ENCODE data around the gene SEMA3D. TPM values are rescaled to one million over a fixed set of nuclear protein-coding genes. Genes with fewer than 3 reads are reported as not detected.

Gene SEMA3D
- total and polyA plus RNA-seq, 9 of the 15 experiments (the other 6 are each of a cell fraction or from before 2014, with no cell fraction given): 0.01 to 0.10 (median 0.04) TPM; not detected in 1

DNA sequence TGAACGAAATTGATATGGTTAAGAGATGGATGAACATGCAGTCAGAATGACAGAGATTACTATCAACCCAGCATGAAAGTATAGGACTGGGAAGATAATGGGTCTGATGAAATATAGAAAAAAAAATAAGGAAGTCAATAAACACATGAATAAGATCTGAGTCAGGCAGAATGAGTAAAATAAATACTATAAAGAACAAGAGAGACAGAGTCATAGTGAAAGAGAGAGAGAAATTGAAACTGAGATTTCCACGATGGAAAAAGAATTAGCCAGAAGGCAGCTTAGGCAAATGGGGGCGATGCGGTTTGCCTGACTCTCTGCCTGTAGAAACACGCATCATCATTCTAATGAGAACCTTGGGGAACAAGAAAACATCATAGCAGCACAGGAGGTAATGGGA is 26.6 kb downstream of the SEMA3D start (continued):
- TF ChIP-seq, protein P1, sequence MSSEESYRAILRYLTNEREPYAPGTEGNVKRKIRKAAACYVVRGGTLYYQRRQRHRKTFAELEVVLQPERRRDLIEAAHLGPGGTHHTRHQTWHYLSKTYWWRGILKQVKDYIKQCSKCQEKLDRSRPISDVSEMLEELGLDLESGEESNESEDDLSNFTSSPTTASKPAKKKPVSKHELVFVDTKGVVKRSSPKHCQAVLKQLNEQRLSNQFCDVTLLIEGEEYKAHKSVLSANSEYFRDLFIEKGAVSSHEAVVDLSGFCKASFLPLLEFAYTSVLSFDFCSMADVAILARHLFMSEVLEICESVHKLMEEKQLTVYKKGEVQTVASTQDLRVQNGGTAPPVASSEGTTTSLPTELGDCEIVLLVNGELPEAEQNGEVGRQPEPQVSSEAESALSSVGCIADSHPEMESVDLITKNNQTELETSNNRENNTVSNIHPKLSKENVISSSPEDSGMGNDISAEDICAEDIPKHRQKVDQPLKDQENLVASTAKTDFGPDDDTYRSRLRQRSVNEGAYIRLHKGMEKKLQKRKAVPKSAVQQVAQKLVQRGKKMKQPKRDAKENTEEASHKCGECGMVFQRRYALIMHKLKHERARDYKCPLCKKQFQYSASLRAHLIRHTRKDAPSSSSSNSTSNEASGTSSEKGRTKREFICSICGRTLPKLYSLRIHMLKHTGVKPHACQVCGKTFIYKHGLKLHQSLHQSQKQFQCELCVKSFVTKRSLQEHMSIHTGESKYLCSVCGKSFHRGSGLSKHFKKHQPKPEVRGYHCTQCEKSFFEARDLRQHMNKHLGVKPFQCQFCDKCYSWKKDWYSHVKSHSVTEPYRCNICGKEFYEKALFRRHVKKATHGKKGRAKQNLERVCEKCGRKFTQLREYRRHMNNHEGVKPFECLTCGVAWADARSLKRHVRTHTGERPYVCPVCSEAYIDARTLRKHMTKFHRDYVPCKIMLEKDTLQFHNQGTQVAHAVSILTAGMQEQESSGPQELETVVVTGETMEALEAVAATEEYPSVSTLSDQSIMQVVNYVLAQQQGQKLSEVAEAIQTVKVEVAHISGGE (CRISPR knock-in tag; IDR thresholded peaks at IDR 0.05): no peak
- TF ChIP-seq ZZZ3 (IDR thresholded peaks at IDR 0.05) (no peak), CBFA2T2 (conservative IDR thresholded peaks at IDR 0.05) (no peak)

DNA sequence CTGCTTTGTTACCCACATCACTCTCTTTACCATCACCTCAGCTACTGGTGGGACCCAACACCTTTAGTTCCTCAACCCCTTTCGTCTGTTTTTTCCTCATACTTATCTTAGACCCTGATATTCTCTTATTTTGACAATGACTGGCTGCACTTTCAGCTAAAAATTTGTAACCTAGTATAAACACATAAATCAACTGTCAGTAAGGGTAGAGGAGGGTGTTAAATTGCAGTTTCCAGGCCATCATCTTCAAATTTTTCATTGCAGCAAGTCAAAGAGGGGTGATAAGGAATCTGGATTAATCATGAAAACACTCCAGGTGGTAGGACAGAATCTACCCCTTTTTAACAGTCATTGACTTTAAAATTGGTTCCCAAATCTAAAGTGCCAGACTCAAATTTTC is 27.9 kb downstream of the SEMA3D start:
- 0% methylated on average over 1 of the region's 1 CpG for WGBS (ENCODE audit: insufficient coverage, low coverage, missing lambda C conversion rate)
- intact Hi-C loops (cut with micrococcal nuclease): no loop called here
- POLR2A ChIA-PET: no interaction called here
- no peak for TF ChIP-seq NEUROD1 (IDR thresholded peaks at IDR 0.05; ENCODE audit: borderline replicate concordance, low read depth, low read length, partially characterized antibody)
- TF ChIP-seq, protein P2, sequence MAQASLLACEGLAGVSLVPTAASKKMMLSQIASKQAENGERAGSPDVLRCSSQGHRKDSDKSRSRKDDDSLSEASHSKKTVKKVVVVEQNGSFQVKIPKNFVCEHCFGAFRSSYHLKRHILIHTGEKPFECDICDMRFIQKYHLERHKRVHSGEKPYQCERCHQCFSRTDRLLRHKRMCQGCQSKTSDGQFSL (CRISPR knock-in tag; IDR thresholded peaks at IDR 0.05): no peak
- TF ChIP-seq, protein P2 (tag; IDR thresholded peaks at IDR 0.05): no peak
- TF ChIP-seq, protein P3, sequence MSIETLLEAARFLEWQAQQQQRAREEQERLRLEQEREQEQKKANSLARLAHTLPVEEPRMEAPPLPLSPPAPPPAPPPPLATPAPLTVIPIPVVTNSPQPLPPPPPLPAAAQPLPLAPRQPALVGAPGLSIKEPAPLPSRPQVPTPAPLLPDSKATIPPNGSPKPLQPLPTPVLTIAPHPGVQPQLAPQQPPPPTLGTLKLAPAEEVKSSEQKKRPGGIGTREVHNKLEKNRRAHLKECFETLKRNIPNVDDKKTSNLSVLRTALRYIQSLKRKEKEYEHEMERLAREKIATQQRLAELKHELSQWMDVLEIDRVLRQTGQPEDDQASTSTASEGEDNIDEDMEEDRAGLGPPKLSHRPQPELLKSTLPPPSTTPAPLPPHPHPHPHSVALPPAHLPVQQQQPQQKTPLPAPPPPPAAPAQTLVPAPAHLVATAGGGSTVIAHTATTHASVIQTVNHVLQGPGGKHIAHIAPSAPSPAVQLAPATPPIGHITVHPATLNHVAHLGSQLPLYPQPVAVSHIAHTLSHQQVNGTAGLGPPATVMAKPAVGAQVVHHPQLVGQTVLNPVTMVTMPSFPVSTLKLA (conservative IDR thresholded peaks at IDR 0.05): no peak
- TF ChIP-seq, protein P4, sequence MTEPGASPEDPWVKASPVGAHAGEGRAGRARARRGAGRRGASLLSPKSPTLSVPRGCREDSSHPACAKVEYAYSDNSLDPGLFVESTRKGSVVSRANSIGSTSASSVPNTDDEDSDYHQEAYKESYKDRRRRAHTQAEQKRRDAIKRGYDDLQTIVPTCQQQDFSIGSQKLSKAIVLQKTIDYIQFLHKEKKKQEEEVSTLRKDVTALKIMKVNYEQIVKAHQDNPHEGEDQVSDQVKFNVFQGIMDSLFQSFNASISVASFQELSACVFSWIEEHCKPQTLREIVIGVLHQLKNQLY (CRISPR knock-in tag; conservative IDR thresholded peaks at IDR 0.05): no peak
- TF ChIP-seq ZNF282 (CRISPR knock-in tag; IDR thresholded peaks at IDR 0.05): no peak
- no peak for TF ChIP-seq SRSF7 (optimal IDR thresholded peaks at IDR 0.05; ENCODE audit: low read depth, low read length)
- no peak for TF ChIP-seq ZNF174 (CRISPR knock-in tag; IDR thresholded peaks at IDR 0.05)

More for the DNA sequence above, 27.9 kb downstream of the SEMA3D start:
- in situ Hi-C loops (cut with MboI): no loop called here
- Histone ChIP-seq H3K27me3 (ENCODE audit: control insufficient read depth in 2 of 2, insufficient read depth in 2 of 2, low read length in 2 of 2) (no peaks in the 10 kb centered on the region), H3K4me3 (no peak overlapping the region), H3K9ac (ENCODE audit: insufficient read depth in 1 of 2, low read depth in 2 of 2, low read length in 2 of 2) (no peak overlapping the region), H3K27ac (ENCODE audit: extremely low read depth, low read depth, low read length) (no peak overlapping the region), H4K20me1 (replicated peaks; ENCODE audit: control insufficient read depth, insufficient read depth, low read length) (no peaks in the 10 kb centered on the region), H3K36me3 (ENCODE audit: control insufficient read depth, insufficient read depth, low read length) (no peaks in the 10 kb centered on the region), H3K9me1 (ENCODE audit: control insufficient read depth, insufficient read depth, low read length) (no peaks in the 10 kb centered on the region), H3K4me1 (replicated peaks in 1 of 2; ENCODE audit: control insufficient read depth in 2 of 2, insufficient read depth in 2 of 2, low read length in 2 of 2) (no peaks in the 10 kb centered on the region), H3K4me2 (ENCODE audit: insufficient read depth, low read length) (no peak overlapping the region), H3K9me3 (replicated peaks; ENCODE audit: control insufficient read depth, insufficient read depth, low read depth, low read length) (no peaks in the 10 kb centered on the region), H2AFZ (ENCODE audit: low read depth, low read length) (no peak overlapping the region), H3K79me2 (ENCODE audit: control insufficient read depth, insufficient read depth, low read length) (no peaks in the 10 kb centered on the region)
- BruUV-seq (replicated peaks): no TSS peak
- FAIRE-seq (no peak), DNase-seq (ENCODE audit: extremely low read depth in 1 of 4, low spot score in 3 of 4) (no peak), ATAC-seq (no peak)
- CTCF ChIA-PET (ENCODE audit: low intra/inter-chr PET ratio): no interaction called here

Data from K562 (cell line).